Measurements from ENCODE around the gene ATP8A1.
A peak's percentile ranks its signal among the peaks of the same experiment; 100 is the strongest.

ATP8A1 gene

GRCh38 chr4:42625329-42625728 lies 31.6 kb downstream of the ATP8A1 start:
- no peak for DNase-seq

- no peak for DNase-seq
Observed at GRCh38 chr4:42624551-42624950, 32.4 kb downstream of the ATP8A1 start.

DNA sequence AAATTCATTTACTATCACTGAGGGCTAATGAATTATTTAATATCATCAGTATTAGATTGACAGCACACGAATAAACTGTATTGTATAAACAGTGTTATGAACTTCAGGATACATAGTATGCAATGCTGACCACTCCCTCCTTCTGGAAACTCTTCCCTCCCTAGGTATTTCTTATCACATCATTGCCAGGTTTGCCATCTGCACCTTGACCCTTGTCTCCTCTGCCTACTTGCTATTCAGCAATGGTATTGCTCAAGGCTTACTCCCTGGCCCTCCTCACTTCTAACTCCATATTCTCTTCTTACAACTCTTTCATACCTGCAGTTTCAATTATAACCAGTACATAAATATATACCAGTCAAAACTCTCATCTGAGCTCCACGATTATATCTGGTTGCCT lies 38.9 kb downstream of the ATP8A1 start:
- no peak for DNase-seq

DNA sequence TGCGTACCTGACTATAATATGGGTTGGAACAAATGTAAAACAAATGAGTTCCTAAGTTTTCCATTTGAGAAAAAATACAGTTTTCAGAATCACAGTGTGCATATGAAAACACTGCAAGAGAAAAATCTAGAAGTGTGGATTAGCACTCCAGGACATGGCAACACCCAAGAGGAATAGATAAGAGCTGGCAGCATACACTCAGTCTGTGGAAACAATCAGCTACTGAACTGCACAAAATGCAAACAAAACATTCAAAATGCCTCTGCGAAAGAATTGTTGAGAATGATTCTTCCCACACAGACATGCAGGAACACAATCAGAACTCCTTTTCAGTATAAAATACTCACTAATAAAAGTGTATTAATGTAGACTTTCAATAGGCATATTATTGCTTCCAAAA lies 39.9 kb downstream of the ATP8A1 start:
- DNase-seq: no peak

DNA sequence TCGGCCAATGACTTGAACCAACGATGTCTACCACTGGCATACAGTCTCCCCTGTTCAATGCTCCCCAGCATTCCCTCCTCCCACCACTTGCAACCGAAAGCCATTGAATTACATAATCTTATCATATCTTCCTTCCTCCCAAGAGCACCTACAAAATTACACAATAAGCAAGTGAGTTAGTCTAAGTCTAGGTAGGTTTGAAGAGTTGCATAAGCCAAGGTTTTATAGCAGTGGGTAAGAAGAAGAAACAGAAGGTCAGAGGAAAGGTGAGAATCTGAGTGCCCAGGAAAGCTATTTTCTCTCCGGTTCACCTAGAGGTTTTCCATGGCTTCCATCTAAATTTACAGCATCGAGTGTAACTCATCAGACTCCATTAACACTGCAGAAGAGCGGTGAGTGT lies 40.3 kb downstream of the ATP8A1 start:
- DNase-seq: no peak

DNA sequence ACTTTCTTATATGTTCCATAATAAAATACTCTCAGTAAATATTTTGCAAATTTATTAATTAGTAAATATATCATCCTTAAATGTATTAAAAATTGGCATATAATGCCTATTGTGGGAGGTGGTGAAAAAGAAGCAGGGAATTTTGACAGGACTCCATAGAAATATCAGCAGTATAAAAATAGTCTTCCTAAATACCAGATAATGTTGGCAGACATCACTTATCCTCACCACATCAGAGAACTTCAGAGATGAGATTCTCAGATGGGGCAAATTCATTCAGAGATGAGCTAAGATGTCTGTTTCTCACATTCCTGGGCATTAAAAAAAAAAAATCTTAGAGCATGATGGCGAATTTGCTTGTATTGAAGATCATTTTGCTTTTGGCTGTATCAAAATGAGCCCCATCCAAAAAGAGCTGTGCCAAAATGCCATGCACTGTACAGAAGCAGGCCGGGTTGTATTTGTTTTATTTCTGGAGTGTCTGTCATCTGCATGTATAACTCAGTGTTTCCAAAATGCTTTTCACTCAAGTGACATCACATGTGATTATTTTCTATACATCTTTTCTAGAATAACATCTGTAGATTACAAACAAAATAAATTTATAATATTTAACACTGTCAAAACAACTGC lies 41.7 kb downstream of the ATP8A1 start:
- no peak for DNase-seq

DNA sequence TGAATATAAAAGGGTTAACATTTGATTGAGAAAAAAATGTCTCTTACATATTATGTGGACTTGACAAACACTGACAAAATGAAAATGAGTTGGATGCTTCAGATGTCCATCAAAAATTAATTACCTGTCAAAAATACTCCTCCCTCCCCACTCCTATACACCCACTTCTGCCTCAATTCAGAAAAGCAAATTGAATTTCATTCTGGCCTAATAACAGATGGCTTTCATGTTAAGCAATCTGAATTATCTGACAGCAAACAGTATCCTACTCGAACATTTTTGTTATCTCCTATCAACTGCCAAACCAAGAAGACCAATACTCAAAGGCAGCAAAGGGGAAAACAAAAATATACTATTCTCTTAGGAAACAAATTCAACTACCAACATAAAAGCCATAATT lies 44.0 kb downstream of the ATP8A1 start:
- DNase-seq: no peak

- no peak for DNase-seq
Observed at GRCh38 chr4:42610941-42611340, 46.0 kb downstream of the ATP8A1 start.

GRCh38 chr4:42609051-42609450 lies 47.9 kb downstream of the ATP8A1 start:
- no peak for DNase-seq

DNA sequence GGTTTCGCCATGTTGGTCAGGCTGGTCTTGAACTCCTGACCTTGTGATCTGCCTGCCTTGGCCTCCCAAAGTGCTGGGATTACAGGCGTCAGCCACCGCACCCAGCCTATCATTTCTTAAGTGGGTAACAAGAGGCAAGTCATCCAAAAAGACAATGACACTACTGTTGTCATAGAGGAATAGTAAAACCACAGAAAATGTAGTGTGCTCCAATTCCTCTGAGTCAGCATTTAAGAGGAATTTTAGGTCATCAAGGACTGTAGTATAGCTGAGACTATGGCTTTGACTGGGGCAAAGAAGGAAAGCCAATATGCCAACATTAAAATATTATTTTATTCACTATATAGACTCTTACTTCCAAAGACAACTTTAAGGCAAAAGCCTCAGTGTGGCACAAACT lies 48.4 kb downstream of the ATP8A1 start:
- no peak for DNase-seq

GRCh38 chr4:42607011-42607726 lies 49.7 kb downstream of the ATP8A1 start:
- no peak for DNase-seq

- DNase-seq: no peak
Observed at GRCh38 chr4:42605264-42605663, 51.6 kb downstream of the ATP8A1 start.

GRCh38 chr4:42603862-42604261 lies 53.0 kb downstream of the ATP8A1 start:
- no peak for DNase-seq

GRCh38 chr4:42600578-42600977 lies 56.3 kb downstream of the ATP8A1 start:
- DNase-seq: no peak

DNA sequence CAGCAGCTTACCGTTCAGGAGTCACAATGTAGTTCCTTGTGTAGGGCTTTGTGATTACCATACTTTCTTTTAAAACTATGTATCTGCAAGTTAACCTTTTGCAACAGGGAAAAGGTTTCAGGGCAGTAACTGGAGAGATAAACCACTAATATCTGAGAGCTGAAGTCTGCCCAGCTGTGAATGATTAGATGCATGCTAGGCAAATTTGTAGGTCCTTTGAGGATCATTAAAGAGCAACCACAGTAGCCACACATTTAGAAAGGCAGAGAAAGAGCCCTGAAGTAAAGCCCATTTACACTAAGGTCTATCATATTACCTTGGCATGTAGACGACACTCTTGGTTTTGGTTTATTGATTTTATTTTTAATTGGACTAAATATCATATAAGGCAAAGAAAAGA lies 60.0 kb downstream of the ATP8A1 start:
- no peak for DNase-seq

GRCh38 chr4:42594888-42595287 lies 62.0 kb downstream of the ATP8A1 start:
- DNase-seq: no peak

- DNase-seq: no peak
Observed at GRCh38 chr4:42588909-42589308, 68.0 kb downstream of the ATP8A1 start.

- no peak for DNase-seq
Observed at GRCh38 chr4:42586775-42587174, 70.1 kb downstream of the ATP8A1 start.

DNA sequence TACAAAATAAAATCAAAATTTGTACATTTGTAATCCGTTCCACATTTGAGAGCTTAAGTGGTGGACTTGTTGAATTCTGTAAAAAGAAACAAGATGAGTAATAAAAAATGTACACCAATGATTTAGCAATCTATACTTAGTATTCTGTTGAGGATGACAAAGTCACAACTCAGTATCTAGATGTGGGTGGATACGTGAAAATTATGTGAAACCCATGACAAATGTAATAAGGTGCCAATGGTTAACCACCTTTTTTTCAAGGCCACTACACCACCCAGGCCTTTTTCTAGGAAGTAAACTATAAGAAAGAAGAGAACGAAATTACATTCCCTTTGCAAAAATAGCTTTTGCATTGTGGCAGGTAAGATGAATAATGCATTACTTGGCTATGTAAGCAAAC lies 77.0 kb downstream of the ATP8A1 start:
- DNase-seq: no peak

GRCh38 chr4:42578187-42578586 lies 78.7 kb downstream of the ATP8A1 start:
- no peak for DNase-seq

- no peak for DNase-seq
Observed at GRCh38 chr4:42574870-42575430, 82.0 kb downstream of the ATP8A1 start.

DNA sequence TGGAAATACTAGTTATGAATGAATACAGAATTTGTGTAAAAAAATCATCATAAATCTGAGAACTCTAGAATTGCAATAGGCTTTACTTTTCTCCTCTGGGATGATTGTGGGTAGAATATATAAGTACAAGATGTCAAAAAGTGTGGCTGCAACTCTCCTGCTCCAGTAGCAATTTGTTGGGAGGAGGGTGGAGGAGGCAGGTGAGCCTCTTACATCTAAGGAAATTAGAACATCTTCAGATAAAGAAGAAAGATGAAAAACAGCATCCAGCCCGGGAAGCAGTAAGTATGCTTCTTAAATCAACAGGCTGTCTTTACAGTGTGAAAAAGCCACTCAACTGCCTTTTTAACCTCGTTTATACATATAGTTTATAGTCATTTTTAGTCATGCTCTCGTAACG lies 83.7 kb downstream of the ATP8A1 start:
- DNase-seq: no peak

GRCh38 chr4:42570221-42570620 lies 86.7 kb downstream of the ATP8A1 start:
- no peak for DNase-seq

GRCh38 chr4:42568610-42569207 lies 88.2 kb downstream of the ATP8A1 start:
- DNase-seq: peak in 1 of 2 donors; percentile 69
